Measurements from ENCODE around the gene VPS13D. TPM values are rescaled to one million over a fixed set of nuclear protein-coding genes. Genes with fewer than 3 reads are reported as not detected.

VPS13D gene
- total RNA-seq, 4 donors from 2014 or later, result 42.5 to 103 (median 59.8) TPM

- Histone ChIP-seq H3K27me3 (peaks cover 0 to 5% (median 0%) of the 10 kb centered on the region in 4 donors), H3K4me1 (peaks cover 0 to 8% (median 0%) of the 10 kb centered on the region in 3 donors), H3K27ac (no peak overlapping the region), H3K4me3 (no peak overlapping the region), H3K9me3 (no peaks in the 10 kb centered on the region), H3K36me3 (peaks cover 0 to 42% (median 15%) of the 10 kb centered on the region in 3 donors)
- 78 to 85% methylated on average over 8 to 10 of the region's 18 CpGs for WGBS, 2 donors
- TF ChIP-seq POLR2A (IDR thresholded peaks at IDR 0.05) (no peak), CTCF (IDR thresholded peaks at IDR 0.05) (no peak)
- intact Hi-C loops (cut with DNase I), result no loop called here
- no peak for DNase-seq
These were observed 28.3 kb upstream of the VPS13D start for GRCh38 chr1:12201352-12202189.

- Histone ChIP-seq H3K36me3 (peaks cover 0 to 47% (median 16%) of the 10 kb centered on the region in 3 donors), H3K27ac (no peak overlapping the region), H3K9me3 (no peaks in the 10 kb centered on the region), H3K27me3 (peaks cover 0 to 5% (median 0%) of the 10 kb centered on the region in 4 donors), H3K4me1 (peaks cover 0 to 14% (median 0%) of the 10 kb centered on the region in 3 donors), H3K4me3 (no peak overlapping the region)
- intact Hi-C loops (cut with DNase I), result no loop called here
- no peak for DNase-seq
- WGBS, 2 donors, result 78 to 84% methylated on average over 4 to 6 of the region's 6 CpGs
- no peak for TF ChIP-seq POLR2A (IDR thresholded peaks at IDR 0.05)
- no peak for TF ChIP-seq CTCF (IDR thresholded peaks at IDR 0.05)
These were observed 27.7 kb upstream of the VPS13D start for GRCh38 chr1:12202190-12202497.

GRCh38 chr1:12202577-12202976, 27.3 kb upstream of the VPS13D start:
- WGBS, 2 donors, result 57 to 69% methylated on average over 4 of the region's 4 CpGs
- peaks cover 0 to 42% (median 19%) of the 10 kb centered on the region in 3 donors for H3K36me3 ChIP-seq
- DNase-seq, result no peak

GRCh38 chr1:12203216-12204007, 26.4 kb upstream of the VPS13D start:
- intact Hi-C loops (cut with DNase I), result no loop called here
- H3K4me1 ChIP-seq, result peaks cover 0 to 17% (median 1%) of the 10 kb centered on the region in 3 donors
- DNase-seq, result no peak
- no peak overlapping the region for H3K4me3 ChIP-seq
- no peaks in the 10 kb centered on the region for H3K9me3 ChIP-seq
- 76 to 83% methylated on average over 14 to 19 of the region's 20 CpGs for WGBS, 2 donors
- TF ChIP-seq POLR2A (IDR thresholded peaks at IDR 0.05) (no peak), CTCF (IDR thresholded peaks at IDR 0.05) (no peak)
- H3K27ac ChIP-seq, result peak overlapping the region in 1 of 4 donors; percentile 28
- peaks cover 0 to 5% (median 0%) of the 10 kb centered on the region in 4 donors for H3K27me3 ChIP-seq
- peaks cover 0 to 34% (median 19%) of the 10 kb centered on the region in 3 donors for H3K36me3 ChIP-seq

More at GRCh38 chr1:12202577-12202976, 27.3 kb upstream of the VPS13D start:
- Histone ChIP-seq H3K4me3 (no peak overlapping the region), H3K9me3 (no peaks in the 10 kb centered on the region), H3K27ac (no peak overlapping the region), H3K4me1 (peaks cover 0 to 15% (median 0%) of the 10 kb centered on the region in 3 donors), H3K27me3 (peaks cover 0 to 5% (median 0%) of the 10 kb centered on the region in 4 donors)
- no peak for TF ChIP-seq POLR2A (IDR thresholded peaks at IDR 0.05)
- TF ChIP-seq CTCF (IDR thresholded peaks at IDR 0.05), result no peak
- intact Hi-C loops (cut with DNase I), result no loop called here

GRCh38 chr1:12204140-12204539, 25.7 kb upstream of the VPS13D start:
- intact Hi-C loops (cut with DNase I), result no loop called here
- 84 to 90% methylated on average over 4 to 5 of the region's 7 CpGs for WGBS, 2 donors
- DNase-seq, result no peak
- Histone ChIP-seq H3K27me3 (peaks cover 0 to 3% (median 0%) of the 10 kb centered on the region in 4 donors), H3K4me3 (no peak overlapping the region), H3K4me1 (peaks cover 0 to 24% (median 5%) of the 10 kb centered on the region in 3 donors), H3K27ac (peak overlapping the region in 1 of 4 donors; percentile 28), H3K36me3 (peaks cover 0 to 33% (median 19%) of the 10 kb centered on the region in 3 donors), H3K9me3 (no peaks in the 10 kb centered on the region)
- no peak for TF ChIP-seq CTCF (IDR thresholded peaks at IDR 0.05)
- no peak for TF ChIP-seq POLR2A (IDR thresholded peaks at IDR 0.05)

Measured in esophagus squamous epithelium (tissue), 5 donors.